IMR-90 (cell line): ENCODE results near the gene SNRK.

Source experiments
- BHLHE40 ChIP-seq: fragments of 150-350 bp; IDR thresholded peaks from 2 replicates; pipeline ENCODE4 v1.6.1; 2016; ENCODE audit warnings: mild to moderate bottlenecking, low read depth, low read length
- CEBPB ChIP-seq: IDR thresholded peaks from 2 replicates; pipeline ENCODE4 v1.6.1; 2012; ENCODE audit warnings: low read depth, low read length, improper control_type of control experiment
- CTCF ChIP-seq: conservative IDR thresholded peaks from 2 replicates; pipeline ENCODE4 v1.5.1; 2012; ENCODE audit warnings: mild to moderate bottlenecking, low read depth, low read length, improper control_type of control experiment
- ELK1 ChIP-seq: fragments of 150-350 bp; IDR thresholded peaks from 2 replicates; pipeline ENCODE4 v1.6.1; 2016; ENCODE audit warnings: low read depth, mild to moderate bottlenecking, low read length, moderate library complexity, borderline replicate concordance
- MAFK ChIP-seq: IDR thresholded peaks from 2 replicates; pipeline ENCODE4 v1.6.1; 2012; ENCODE audit warnings: low read depth, low read length, improper control_type of control experiment
- POLR2A ChIP-seq: IDR thresholded peaks from 2 replicates; pipeline ENCODE4 v1.6.1; 2012; ENCODE audit warnings: mild to moderate bottlenecking, low read depth, low read length
- RAD21 ChIP-seq: IDR thresholded peaks from 2 replicates; pipeline ENCODE4 v1.6.1; 2012; ENCODE audit warnings: low read length, improper control_type of control experiment
- RFX5 ChIP-seq: IDR thresholded peaks from 2 replicates; pipeline ENCODE4 v1.8.0; 2012; ENCODE audit warnings: low read depth, mild to moderate bottlenecking, low read length, moderate library complexity
- SMC3 ChIP-seq: fragments of 150-350 bp; IDR thresholded peaks from 2 replicates; pipeline ENCODE4 v1.6.1; 2016; ENCODE audit warnings: low read depth, mild to moderate bottlenecking, antibody characterized with exemption, low read length, moderate library complexity

- TF ChIP-seq CTCF = no peak
- TF ChIP-seq ELK1 = no peak
- TF ChIP-seq RAD21 = no peak
- TF ChIP-seq SMC3 = no peak
- TF ChIP-seq RFX5 = no peak
- TF ChIP-seq POLR2A = no peak
- no peak for TF ChIP-seq CEBPB
- TF ChIP-seq BHLHE40 = no peak
- no peak for TF ChIP-seq MAFK
These were observed 17.8 kb downstream of the SNRK start for GRCh38 chr3:43304126-43304525.
